Measurements from ENCODE around the gene WNK2. TPM values are rescaled to one million over a fixed set of nuclear protein-coding genes. Genes with fewer than 3 reads are reported as not detected.

Gene WNK2
- total and polyA plus RNA-seq, 4 donors = 29.2 to 124 (median 69.5) TPM

DNA sequence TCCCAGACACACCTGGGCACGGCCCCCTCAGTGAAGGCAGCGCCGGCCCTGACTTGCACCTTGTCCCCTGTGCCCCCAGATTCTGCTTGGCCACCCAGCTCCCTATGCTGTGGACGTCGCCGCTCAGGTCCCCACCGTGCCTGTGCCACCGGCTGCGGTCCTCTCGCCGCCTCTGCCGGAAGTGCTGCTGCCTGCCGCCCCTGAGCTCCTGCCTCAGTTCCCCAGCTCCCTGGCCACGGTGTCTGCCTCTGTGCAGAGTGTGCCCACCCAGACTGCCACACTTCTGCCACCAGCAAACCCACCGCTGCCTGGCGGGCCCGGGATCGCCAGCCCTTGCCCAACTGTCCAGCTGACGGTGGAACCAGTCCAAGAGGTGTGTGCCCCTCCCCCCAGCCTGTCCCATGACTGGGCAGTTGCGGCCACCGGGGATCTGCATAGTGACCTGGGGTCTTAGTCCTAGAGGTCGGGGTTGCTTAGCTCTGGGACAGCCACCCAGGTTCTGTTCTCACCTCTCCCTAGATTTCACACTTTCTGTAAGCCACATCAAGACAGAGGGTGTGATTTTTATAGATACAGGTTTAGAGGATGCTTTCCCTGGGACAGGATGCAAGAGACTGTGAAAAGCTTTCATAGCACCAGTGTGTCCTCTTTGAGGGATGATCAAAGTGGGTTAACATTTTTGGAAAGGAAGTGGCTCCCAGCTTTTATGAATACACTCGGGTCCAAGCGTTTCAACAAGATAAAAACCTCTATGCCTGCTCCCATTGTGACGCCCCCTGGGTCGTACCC is 78.0 kb downstream of the WNK2 start:
- WGBS (ENCODE audit: insufficient coverage) = 94% methylated on average over 21 of the region's 26 CpGs
- Histone ChIP-seq H3K9me3 (ENCODE audit: control insufficient read depth, insufficient read depth, low read length) (no peaks in the 10 kb centered on the region), H3K4me1 (ENCODE audit: control insufficient read depth, insufficient read depth, low read length) (no peaks in the 10 kb centered on the region), H3K36me3 (ENCODE audit: control insufficient read depth, insufficient read depth, low read length) (peaks cover 90% of the 10 kb centered on the region), H3K27ac (ENCODE audit: low read depth, low read length) (no peak overlapping the region), H3K27me3 (ENCODE audit: control insufficient read depth, insufficient read depth, low read length) (no peaks in the 10 kb centered on the region), H3K4me3 (ENCODE audit: low read depth, low read length) (no peak overlapping the region)
- DNase-seq (ENCODE audit: low read depth in 4 of 6, low spot score in 6 of 6) = no peak

DNA sequence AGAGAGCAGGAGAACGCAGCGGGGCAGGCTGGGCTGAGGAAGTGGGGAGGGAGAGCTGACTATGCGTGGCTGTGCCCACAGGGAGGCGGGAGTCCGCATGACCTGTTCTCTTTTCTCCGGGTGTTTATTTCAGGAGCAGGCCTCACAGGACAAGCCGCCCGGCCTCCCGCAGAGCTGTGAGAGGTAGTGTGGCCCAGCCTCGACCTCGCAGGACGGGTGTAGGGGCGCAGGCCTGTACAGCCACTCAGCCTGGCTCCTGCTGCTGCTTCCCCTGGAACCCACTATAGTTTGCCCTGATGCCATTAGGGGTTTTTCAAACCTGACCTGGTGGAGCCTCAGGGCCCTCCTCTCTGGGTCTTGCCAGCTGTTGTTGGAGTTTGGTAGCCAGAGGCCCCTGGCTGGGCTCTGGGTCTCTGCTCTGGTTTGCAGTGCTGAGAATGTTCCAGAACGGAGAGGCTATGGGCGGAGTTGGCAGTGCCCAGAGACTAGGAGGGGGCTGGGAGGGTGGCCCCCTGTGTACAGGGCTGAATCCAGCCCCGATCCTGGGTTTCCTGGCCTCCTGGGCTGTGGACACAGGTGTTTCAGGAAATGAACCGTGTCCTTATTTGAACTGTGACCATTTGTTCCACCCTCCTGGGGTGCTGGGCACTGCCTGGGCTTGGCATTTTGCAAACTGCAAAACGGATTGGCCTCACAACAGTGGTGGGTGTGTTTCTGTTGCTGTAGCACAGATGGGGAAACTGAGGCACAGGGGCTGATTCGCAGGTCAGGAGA is 78.8 kb downstream of the WNK2 start:
- no peak for DNase-seq (ENCODE audit: low read depth in 4 of 6, low spot score in 6 of 6)
- Histone ChIP-seq H3K9me3 (ENCODE audit: control insufficient read depth, insufficient read depth, low read length) (no peaks in the 10 kb centered on the region), H3K27me3 (ENCODE audit: control insufficient read depth, insufficient read depth, low read length) (no peaks in the 10 kb centered on the region), H3K4me3 (ENCODE audit: low read depth, low read length) (no peak overlapping the region), H3K4me1 (ENCODE audit: control insufficient read depth, insufficient read depth, low read length) (no peaks in the 10 kb centered on the region), H3K27ac (ENCODE audit: low read depth, low read length) (no peak overlapping the region), H3K36me3 (ENCODE audit: control insufficient read depth, insufficient read depth, low read length) (peaks cover 90% of the 10 kb centered on the region)
- WGBS (ENCODE audit: insufficient coverage) = 86% methylated on average over 19 of the region's 19 CpGs

DNA sequence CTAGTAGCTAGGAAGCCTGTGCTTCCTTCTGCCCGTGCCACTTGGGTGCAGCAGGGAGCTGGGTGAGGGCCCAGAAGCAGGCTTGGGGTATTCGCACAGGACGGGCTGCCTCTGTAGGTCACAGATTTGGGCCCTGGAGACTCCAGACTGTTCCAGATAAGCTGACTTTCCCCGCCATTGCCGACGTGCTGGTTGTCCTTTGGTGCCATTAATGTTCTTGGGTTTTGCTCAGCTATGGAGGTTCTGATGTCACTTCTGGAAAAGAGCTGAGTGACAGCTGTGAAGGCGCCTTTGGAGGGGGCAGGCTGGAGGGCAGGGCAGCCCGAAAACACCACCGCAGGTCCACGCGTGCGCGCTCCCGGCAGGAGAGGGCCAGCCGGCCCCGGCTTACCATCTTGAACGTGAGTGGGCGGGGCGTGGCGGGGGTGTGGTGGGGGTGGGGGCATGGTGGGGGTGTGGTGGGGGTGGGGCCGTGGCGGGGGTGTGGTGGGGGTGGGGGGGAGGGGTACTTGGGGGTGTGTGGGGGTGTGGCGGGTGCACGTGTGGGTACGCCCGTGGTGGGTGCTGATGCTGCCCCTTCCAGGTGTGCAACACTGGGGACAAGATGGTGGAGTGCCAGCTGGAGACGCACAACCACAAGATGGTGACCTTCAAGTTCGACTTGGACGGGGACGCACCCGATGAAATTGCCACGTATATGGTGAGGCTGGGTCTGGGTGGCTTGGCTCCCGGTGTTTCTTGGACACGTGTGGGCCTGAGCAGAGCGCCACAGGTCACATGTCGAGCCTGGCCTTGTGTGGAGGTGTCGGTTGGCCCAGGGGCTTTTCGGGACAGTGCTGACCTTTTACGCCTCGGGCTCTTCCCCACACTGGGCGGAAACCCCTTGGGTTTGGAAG is 79.6 kb downstream of the WNK2 start:
- Histone ChIP-seq H3K9me3 (ENCODE audit: control insufficient read depth, insufficient read depth, low read length) (no peaks in the 10 kb centered on the region), H3K4me3 (ENCODE audit: low read depth, low read length) (no peak overlapping the region), H3K27me3 (ENCODE audit: control insufficient read depth, insufficient read depth, low read length) (no peaks in the 10 kb centered on the region), H3K4me1 (ENCODE audit: control insufficient read depth, insufficient read depth, low read length) (no peaks in the 10 kb centered on the region), H3K36me3 (ENCODE audit: control insufficient read depth, insufficient read depth, low read length) (peaks cover 92% of the 10 kb centered on the region), H3K27ac (ENCODE audit: low read depth, low read length) (no peak overlapping the region)
- no peak for DNase-seq (ENCODE audit: low read depth in 4 of 6, low spot score in 6 of 6)
- WGBS (ENCODE audit: insufficient coverage) = 92% methylated on average over 17 of the region's 41 CpGs

DNA sequence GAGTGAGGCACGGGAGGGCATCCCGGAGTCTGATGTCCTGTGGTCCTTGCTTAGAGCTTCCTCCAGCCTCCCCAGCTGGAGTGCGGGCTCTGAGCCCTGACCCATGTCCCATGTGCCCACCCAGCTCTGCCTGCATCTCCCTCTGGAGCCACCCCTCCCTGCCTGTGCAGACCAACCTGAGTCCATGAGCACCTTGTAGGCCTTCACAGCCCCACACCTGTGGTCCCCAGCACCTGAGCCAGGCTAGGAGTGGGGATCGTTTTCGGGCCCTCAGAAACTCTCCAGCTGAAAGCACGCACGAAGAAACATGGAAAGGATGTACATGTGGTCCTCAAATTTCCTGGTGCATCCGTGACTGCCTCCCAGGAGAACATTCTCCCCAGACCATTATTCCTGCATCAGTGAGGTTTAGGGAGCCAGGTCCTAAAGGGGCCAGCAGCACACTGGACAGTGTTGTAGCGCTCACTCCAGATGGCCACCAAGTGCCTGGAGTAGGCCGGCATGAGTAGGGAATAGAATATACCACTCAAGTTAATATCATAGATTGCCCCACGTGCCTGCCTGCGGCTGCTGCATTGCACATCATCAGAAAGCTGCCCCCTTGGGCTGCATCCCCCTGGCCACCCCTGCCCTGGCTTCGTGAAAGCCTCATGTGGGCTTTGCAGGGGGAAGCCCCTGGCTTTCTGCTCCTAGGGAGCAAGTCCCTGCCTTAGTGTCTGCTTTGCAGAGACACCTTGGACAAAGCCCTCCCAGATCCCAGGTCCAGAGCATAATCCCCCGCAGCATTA is 80.6 kb downstream of the WNK2 start:
- no peak for DNase-seq (ENCODE audit: low read depth in 4 of 6, low spot score in 6 of 6)
- Histone ChIP-seq H3K36me3 (ENCODE audit: control insufficient read depth, insufficient read depth, low read length) (peaks cover 88% of the 10 kb centered on the region), H3K9me3 (ENCODE audit: control insufficient read depth, insufficient read depth, low read length) (no peaks in the 10 kb centered on the region), H3K27ac (ENCODE audit: low read depth, low read length) (no peak overlapping the region), H3K27me3 (ENCODE audit: control insufficient read depth, insufficient read depth, low read length) (no peaks in the 10 kb centered on the region), H3K4me3 (ENCODE audit: low read depth, low read length) (no peak overlapping the region), H3K4me1 (ENCODE audit: control insufficient read depth, insufficient read depth, low read length) (no peaks in the 10 kb centered on the region)
- 97% methylated on average over 12 of the region's 14 CpGs for WGBS (ENCODE audit: insufficient coverage)

DNA sequence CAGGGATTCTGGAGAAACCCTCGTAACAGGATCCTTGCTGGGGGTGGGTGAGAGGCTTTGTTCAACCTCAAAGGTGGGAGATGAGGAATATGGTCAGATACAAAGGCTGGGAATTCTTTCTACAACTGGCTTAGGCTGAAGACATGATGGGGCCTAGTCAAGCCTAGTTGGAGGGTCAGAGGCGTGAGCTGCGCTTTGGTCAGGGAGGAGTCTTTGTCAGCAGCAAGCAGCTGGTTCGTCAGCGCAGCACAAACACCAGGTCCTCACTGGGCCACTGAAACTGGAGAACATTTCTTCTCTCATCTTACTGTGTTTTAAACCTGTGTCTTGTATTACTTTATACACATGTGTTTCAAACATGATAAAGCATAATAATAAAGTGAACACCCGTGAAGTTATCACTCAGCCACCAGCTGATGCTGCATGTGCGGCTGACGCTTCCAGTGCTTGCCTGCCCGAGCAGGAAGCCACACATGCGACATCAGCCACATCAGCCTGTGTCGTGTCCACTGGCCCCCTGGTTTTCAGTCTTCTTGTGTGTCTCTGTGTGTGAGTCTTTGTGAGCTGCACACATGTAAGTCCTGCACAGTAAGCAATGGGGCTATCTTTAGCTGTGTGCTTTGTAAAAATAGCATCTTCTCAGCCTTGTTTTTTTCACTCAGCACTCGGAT is 81.5 kb downstream of the WNK2 start:
- peaks cover 86% of the 10 kb centered on the region for H3K36me3 ChIP-seq (ENCODE audit: control insufficient read depth, insufficient read depth, low read length)
- no peaks in the 10 kb centered on the region for H3K4me1 ChIP-seq (ENCODE audit: control insufficient read depth, insufficient read depth, low read length)
- WGBS (ENCODE audit: insufficient coverage) = 92% methylated on average over 11 of the region's 12 CpGs
- no peak overlapping the region for H3K4me3 ChIP-seq (ENCODE audit: low read depth, low read length)
- no peak for DNase-seq (ENCODE audit: low read depth in 4 of 6, low spot score in 6 of 6)
- H3K27ac ChIP-seq (ENCODE audit: low read depth, low read length) = no peak overlapping the region
- no peaks in the 10 kb centered on the region for H3K27me3 ChIP-seq (ENCODE audit: control insufficient read depth, insufficient read depth, low read length)
- H3K9me3 ChIP-seq (ENCODE audit: control insufficient read depth, insufficient read depth, low read length) = no peaks in the 10 kb centered on the region

DNA sequence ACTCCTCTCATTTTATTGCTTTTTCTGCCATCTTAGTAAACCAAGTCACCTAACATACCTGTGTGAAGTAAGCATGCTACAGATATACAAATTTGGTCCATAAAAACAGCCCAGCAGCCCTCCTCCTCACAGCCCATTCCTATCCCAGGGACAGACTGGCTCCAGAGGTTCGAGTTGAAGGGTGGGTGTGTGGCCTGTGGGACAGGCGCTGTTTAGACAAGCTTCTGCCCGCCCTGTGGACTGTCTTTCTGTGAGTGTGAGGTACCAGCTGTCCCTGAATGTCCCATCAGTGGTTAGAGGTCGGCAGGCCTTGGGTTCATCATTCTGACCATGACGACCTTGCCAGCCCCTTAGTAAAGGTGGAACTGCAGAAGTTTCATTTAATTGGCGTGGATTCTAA is 82.0 kb downstream of the WNK2 start:
- peaks cover 86% of the 10 kb centered on the region for H3K36me3 ChIP-seq (ENCODE audit: control insufficient read depth, insufficient read depth, low read length)
- H3K27me3 ChIP-seq (ENCODE audit: control insufficient read depth, insufficient read depth, low read length) = no peaks in the 10 kb centered on the region
- no peak overlapping the region for H3K4me3 ChIP-seq (ENCODE audit: low read depth, low read length)
- H3K4me1 ChIP-seq (ENCODE audit: control insufficient read depth, insufficient read depth, low read length) = no peaks in the 10 kb centered on the region
- no peak for DNase-seq (ENCODE audit: low read depth in 4 of 6, low spot score in 6 of 6)
- no peak overlapping the region for H3K27ac ChIP-seq (ENCODE audit: low read depth, low read length)
- no peaks in the 10 kb centered on the region for H3K9me3 ChIP-seq (ENCODE audit: control insufficient read depth, insufficient read depth, low read length)
- 92% methylated on average over 5 of the region's 6 CpGs for WGBS (ENCODE audit: insufficient coverage)

DNA sequence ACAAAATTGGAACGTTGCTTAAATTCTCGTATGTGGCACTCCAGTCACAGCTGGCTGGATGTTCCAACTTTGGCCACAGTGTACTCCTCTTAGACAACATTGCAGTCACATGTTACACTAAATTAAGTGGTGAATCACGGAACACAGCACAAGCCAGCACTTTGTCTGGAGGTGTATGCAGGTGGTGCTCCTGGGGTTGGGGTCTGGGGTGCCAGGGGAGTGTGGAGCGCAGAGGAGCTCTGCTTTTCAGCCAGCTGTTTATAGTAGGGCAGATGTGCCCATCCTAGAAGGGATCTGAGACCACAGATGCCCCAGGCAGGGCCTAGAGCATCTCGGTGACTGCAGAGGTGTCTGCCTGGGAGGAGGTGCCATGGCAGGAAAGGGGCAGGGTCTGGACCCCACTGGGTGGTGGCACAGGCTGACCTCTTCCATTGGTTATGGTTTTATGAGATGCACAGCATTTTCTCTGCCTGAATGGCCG is 82.6 kb downstream of the WNK2 start:
- Histone ChIP-seq H3K36me3 (ENCODE audit: control insufficient read depth, insufficient read depth, low read length) (peaks cover 81% of the 10 kb centered on the region), H3K9me3 (ENCODE audit: control insufficient read depth, insufficient read depth, low read length) (no peaks in the 10 kb centered on the region), H3K4me3 (ENCODE audit: low read depth, low read length) (no peak overlapping the region), H3K4me1 (ENCODE audit: control insufficient read depth, insufficient read depth, low read length) (no peaks in the 10 kb centered on the region), H3K27me3 (ENCODE audit: control insufficient read depth, insufficient read depth, low read length) (no peaks in the 10 kb centered on the region), H3K27ac (ENCODE audit: low read depth, low read length) (no peak overlapping the region)
- no peak for DNase-seq (ENCODE audit: low read depth in 4 of 6, low spot score in 6 of 6)
- WGBS (ENCODE audit: insufficient coverage) = 84% methylated on average over 4 of the region's 6 CpGs

DNA sequence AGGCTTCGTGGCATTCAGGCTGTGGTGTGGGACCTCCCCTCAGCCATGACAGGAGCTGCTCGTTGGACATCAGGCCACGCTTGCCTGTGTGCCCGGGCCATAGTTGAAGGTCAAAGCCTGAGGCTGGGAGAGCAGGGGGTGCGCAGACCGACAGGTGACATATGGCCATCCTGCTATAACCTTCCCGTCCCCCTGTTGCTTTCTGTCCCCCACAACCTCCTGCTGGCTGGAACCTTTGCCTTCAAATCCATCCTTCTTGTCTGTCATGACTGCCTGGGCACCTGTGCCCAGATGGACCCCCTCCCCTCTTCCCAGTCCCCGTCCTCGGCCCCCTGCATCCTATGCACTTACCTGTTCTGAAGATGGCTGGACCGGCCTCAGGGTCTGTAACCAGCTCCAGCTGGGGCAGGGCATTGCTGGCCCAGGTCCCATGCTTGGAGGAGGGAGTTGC is 83.2 kb downstream of the WNK2 start:
- 95% methylated on average over 10 of the region's 10 CpGs for WGBS (ENCODE audit: insufficient coverage)
- Histone ChIP-seq H3K36me3 (ENCODE audit: control insufficient read depth, insufficient read depth, low read length) (peaks cover 75% of the 10 kb centered on the region), H3K27ac (ENCODE audit: low read depth, low read length) (no peak overlapping the region), H3K27me3 (ENCODE audit: control insufficient read depth, insufficient read depth, low read length) (no peaks in the 10 kb centered on the region), H3K9me3 (ENCODE audit: control insufficient read depth, insufficient read depth, low read length) (no peaks in the 10 kb centered on the region), H3K4me1 (ENCODE audit: control insufficient read depth, insufficient read depth, low read length) (no peaks in the 10 kb centered on the region), H3K4me3 (ENCODE audit: low read depth, low read length) (no peak overlapping the region)
- DNase-seq (ENCODE audit: low read depth in 4 of 6, low spot score in 6 of 6) = no peak

Data from spinal cord (tissue), 10 donors.